Measurements from ENCODE around the gene ADAM17.
A peak's percentile ranks its signal among the peaks of the same experiment; 100 is the strongest.
"Not testable (repeated sequence)": the region's sequence is repeated elsewhere in the genome, so short reads cannot be mapped to it uniquely, and the experiment has no call there.

Gene ADAM17

GRCh38 chr2:9555297-9556120 is at the start of gene ADAM17:
ADAM17 (minus strand) TSS chr2:9555830; CDS start chr2:9555605, 225 bp downstream.
- Mint-ChIP-seq H3K36me3 (ENCODE audit: insufficient read depth) (peaks cover 18% of the 10 kb centered on the region), H3K27ac (ENCODE audit: low read depth) (peak within 1 kb of the TSS; percentile 91), H3K4me1 (peaks cover 45% of the 10 kb centered on the region), H3K9me3 (no peaks in the 10 kb centered on the region), H3K4me3 (peak within 1 kb of the TSS; percentile 93), H3K27me3 (no peaks in the 10 kb centered on the region)
- ATAC-seq (replicated peaks; ENCODE audit: extremely low read depth, poor library complexity, severe bottlenecking): peak; percentile 90
- peak; percentile 70 to 72 for DNase-seq (ENCODE audit: low spot score in 2 of 2)

GRCh38 chr2:9602412-9602811 is 46.8 kb upstream of the ADAM17 start:
- ATAC-seq (replicated peaks; ENCODE audit: extremely low read depth, poor library complexity, severe bottlenecking) (no peak), DNase-seq (ENCODE audit: low spot score in 2 of 2) (no peak)
- H3K4me3 Mint-ChIP-seq: no peak overlapping the region
- H3K27ac Mint-ChIP-seq (ENCODE audit: low read depth): no peak overlapping the region
- H3K27me3 Mint-ChIP-seq: no peaks in the 10 kb centered on the region
- H3K36me3 Mint-ChIP-seq (ENCODE audit: insufficient read depth): peaks cover 25% of the 10 kb centered on the region
- peaks cover 6% of the 10 kb centered on the region for H3K9me3 Mint-ChIP-seq
- H3K4me1 Mint-ChIP-seq: peaks cover 45% of the 10 kb centered on the region

GRCh38 chr2:9601397-9601796 is 45.8 kb upstream of the ADAM17 start:
- Mint-ChIP-seq H3K36me3 (ENCODE audit: insufficient read depth) (peaks cover 24% of the 10 kb centered on the region), H3K4me3 (no peak overlapping the region), H3K27ac (ENCODE audit: low read depth) (peak overlapping the region; percentile 51), H3K27me3 (no peaks in the 10 kb centered on the region), H3K4me1 (peaks cover 48% of the 10 kb centered on the region), H3K9me3 (peaks cover 6% of the 10 kb centered on the region)
- DNase-seq (ENCODE audit: low spot score in 2 of 2): no peak
- no peak for ATAC-seq (replicated peaks; ENCODE audit: extremely low read depth, poor library complexity, severe bottlenecking)

- no peak for ATAC-seq (replicated peaks; ENCODE audit: extremely low read depth, poor library complexity, severe bottlenecking)
- Mint-ChIP-seq H3K36me3 (ENCODE audit: insufficient read depth) (peaks cover 19% of the 10 kb centered on the region), H3K9me3 (peaks cover 6% of the 10 kb centered on the region), H3K27ac (ENCODE audit: low read depth) (no peak overlapping the region), H3K4me1 (peaks cover 51% of the 10 kb centered on the region), H3K27me3 (no peaks in the 10 kb centered on the region), H3K4me3 (no peak overlapping the region)
- no peak for DNase-seq (ENCODE audit: low spot score in 2 of 2)
These were observed 43.8 kb upstream of the ADAM17 start for GRCh38 chr2:9599430-9599829.

GRCh38 chr2:9596621-9597311 is 41.1 kb upstream of the ADAM17 start:
- Mint-ChIP-seq H3K36me3 (ENCODE audit: insufficient read depth) (peaks cover 21% of the 10 kb centered on the region), H3K27me3 (no peaks in the 10 kb centered on the region), H3K9me3 (peaks cover 6% of the 10 kb centered on the region), H3K4me1 (peaks cover 59% of the 10 kb centered on the region), H3K4me3 (peak overlapping the region; percentile 73), H3K27ac (ENCODE audit: low read depth) (peak overlapping the region; percentile 79)
- DNase-seq (ENCODE audit: low spot score in 2 of 2) (no peak), ATAC-seq (replicated peaks; ENCODE audit: extremely low read depth, poor library complexity, severe bottlenecking) (peak; percentile 72)

- ATAC-seq (replicated peaks; ENCODE audit: extremely low read depth, poor library complexity, severe bottlenecking) (no peak), DNase-seq (ENCODE audit: low spot score in 2 of 2) (no peak)
- H3K27ac Mint-ChIP-seq (ENCODE audit: low read depth): peak overlapping the region; percentile 79
- H3K4me1 Mint-ChIP-seq: peaks cover 69% of the 10 kb centered on the region
- H3K4me3 Mint-ChIP-seq: peak overlapping the region; percentile 73
- H3K9me3 Mint-ChIP-seq: peaks cover 6% of the 10 kb centered on the region
- peaks cover 29% of the 10 kb centered on the region for H3K36me3 Mint-ChIP-seq (ENCODE audit: insufficient read depth)
- H3K27me3 Mint-ChIP-seq: no peaks in the 10 kb centered on the region
These were observed 40.1 kb upstream of the ADAM17 start for GRCh38 chr2:9595746-9596145.

- not testable (repeated sequence) for ATAC-seq (replicated peaks; ENCODE audit: extremely low read depth, poor library complexity, severe bottlenecking); H3K4me3 Mint-ChIP-seq; H3K9me3 Mint-ChIP-seq; DNase-seq (ENCODE audit: low spot score in 2 of 2); H3K27me3 Mint-ChIP-seq
- Mint-ChIP-seq H3K36me3 (ENCODE audit: insufficient read depth) (peaks cover 31% of the 10 kb centered on the region), H3K27ac (ENCODE audit: low read depth) (peak overlapping the region; percentile 79), H3K4me1 (peaks cover 71% of the 10 kb centered on the region)
These were observed 39.6 kb upstream of the ADAM17 start for GRCh38 chr2:9595256-9595655.

- H3K4me1 Mint-ChIP-seq: peaks cover 64% of the 10 kb centered on the region
- no peak for ATAC-seq (replicated peaks; ENCODE audit: extremely low read depth, poor library complexity, severe bottlenecking)
- H3K4me3 Mint-ChIP-seq: peak overlapping the region; percentile 12
- no peak for DNase-seq (ENCODE audit: low spot score in 2 of 2)
- H3K27me3 Mint-ChIP-seq: no peaks in the 10 kb centered on the region
- H3K36me3 Mint-ChIP-seq (ENCODE audit: insufficient read depth): peaks cover 30% of the 10 kb centered on the region
- peaks cover under 1% of the 10 kb centered on the region for H3K9me3 Mint-ChIP-seq
- peak overlapping the region; percentile 14 for H3K27ac Mint-ChIP-seq (ENCODE audit: low read depth)
These were observed 38.9 kb upstream of the ADAM17 start for GRCh38 chr2:9594366-9595054.

- H3K4me1 Mint-ChIP-seq: peaks cover 62% of the 10 kb centered on the region
- H3K4me3 Mint-ChIP-seq: peak overlapping the region; percentile 9
- H3K27me3 Mint-ChIP-seq: no peaks in the 10 kb centered on the region
These were observed 38.3 kb upstream of the ADAM17 start for GRCh38 chr2:9593925-9594324.

GRCh38 chr2:9592699-9593098 is 37.1 kb upstream of the ADAM17 start:
- ATAC-seq (replicated peaks; ENCODE audit: extremely low read depth, poor library complexity, severe bottlenecking) (no peak), DNase-seq (ENCODE audit: low spot score in 2 of 2) (no peak)
- Mint-ChIP-seq H3K4me3 (peak overlapping the region; percentile 19), H3K36me3 (ENCODE audit: insufficient read depth) (peaks cover 34% of the 10 kb centered on the region), H3K27me3 (no peaks in the 10 kb centered on the region), H3K4me1 (peaks cover 54% of the 10 kb centered on the region), H3K27ac (ENCODE audit: low read depth) (peak overlapping the region; percentile 69), H3K9me3 (no peaks in the 10 kb centered on the region)

More at GRCh38 chr2:9593925-9594324, 38.3 kb upstream of the ADAM17 start:
- H3K36me3 Mint-ChIP-seq (ENCODE audit: insufficient read depth): peaks cover 29% of the 10 kb centered on the region
- ATAC-seq (replicated peaks; ENCODE audit: extremely low read depth, poor library complexity, severe bottlenecking) (no peak), DNase-seq (ENCODE audit: low spot score in 2 of 2) (no peak)
- peak overlapping the region; percentile 14 for H3K27ac Mint-ChIP-seq (ENCODE audit: low read depth)
- no peaks in the 10 kb centered on the region for H3K9me3 Mint-ChIP-seq

GRCh38 chr2:9590641-9591040 is 35.0 kb upstream of the ADAM17 start:
- DNase-seq (ENCODE audit: low spot score in 2 of 2) (no peak), ATAC-seq (replicated peaks; ENCODE audit: extremely low read depth, poor library complexity, severe bottlenecking) (no peak)
- H3K27me3 Mint-ChIP-seq: no peaks in the 10 kb centered on the region
- H3K9me3 Mint-ChIP-seq: no peaks in the 10 kb centered on the region
- no peak overlapping the region for H3K4me3 Mint-ChIP-seq
- peaks cover 43% of the 10 kb centered on the region for H3K4me1 Mint-ChIP-seq
- peak overlapping the region; percentile 85 for H3K27ac Mint-ChIP-seq (ENCODE audit: low read depth)
- peaks cover 49% of the 10 kb centered on the region for H3K36me3 Mint-ChIP-seq (ENCODE audit: insufficient read depth)

- no peak for ATAC-seq (replicated peaks; ENCODE audit: extremely low read depth, poor library complexity, severe bottlenecking)
- DNase-seq (ENCODE audit: low spot score in 2 of 2): no peak
- Mint-ChIP-seq H3K27me3 (no peaks in the 10 kb centered on the region), H3K4me1 (peaks cover 15% of the 10 kb centered on the region), H3K36me3 (ENCODE audit: insufficient read depth) (peaks cover 66% of the 10 kb centered on the region), H3K9me3 (no peaks in the 10 kb centered on the region), H3K27ac (ENCODE audit: low read depth) (peak overlapping the region; percentile 79), H3K4me3 (no peak overlapping the region)
These were observed 30.8 kb upstream of the ADAM17 start for GRCh38 chr2:9586465-9586864.

All from central memory CD8-positive, alpha-beta T cell (primary cell).